GM21447 (cell line): Measurements from ENCODE around the gene MOB3B.

Experiments used
- ATAC-seq: cut with Tn5 transposase; IDR thresholded peaks from one replicate; pipeline ENCODE4 v1.9.1; 2021; ENCODE audit not compliant: unreplicated experiment

MOB3B gene

DNA sequence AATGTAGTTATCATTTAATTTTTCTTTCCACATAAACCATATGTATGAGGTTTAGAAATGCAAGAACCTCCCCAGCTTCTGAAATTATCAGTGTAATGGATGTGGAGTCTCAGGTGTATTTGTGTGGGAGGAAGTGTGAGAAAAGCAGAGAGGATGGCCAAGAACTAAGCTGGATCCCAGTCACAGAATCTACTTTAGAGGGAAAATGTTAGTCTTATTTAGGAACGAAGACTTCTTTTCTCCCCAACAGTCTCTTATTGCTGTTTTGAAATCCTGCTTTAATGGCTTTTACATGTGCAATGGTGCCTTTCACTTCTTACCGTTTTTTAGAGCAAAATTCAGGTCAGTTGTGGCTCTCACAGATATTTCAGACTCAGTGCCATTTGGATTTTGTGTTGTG lies 235.6 kb downstream of the MOB3B start:
- ATAC-seq = no peak

DNA sequence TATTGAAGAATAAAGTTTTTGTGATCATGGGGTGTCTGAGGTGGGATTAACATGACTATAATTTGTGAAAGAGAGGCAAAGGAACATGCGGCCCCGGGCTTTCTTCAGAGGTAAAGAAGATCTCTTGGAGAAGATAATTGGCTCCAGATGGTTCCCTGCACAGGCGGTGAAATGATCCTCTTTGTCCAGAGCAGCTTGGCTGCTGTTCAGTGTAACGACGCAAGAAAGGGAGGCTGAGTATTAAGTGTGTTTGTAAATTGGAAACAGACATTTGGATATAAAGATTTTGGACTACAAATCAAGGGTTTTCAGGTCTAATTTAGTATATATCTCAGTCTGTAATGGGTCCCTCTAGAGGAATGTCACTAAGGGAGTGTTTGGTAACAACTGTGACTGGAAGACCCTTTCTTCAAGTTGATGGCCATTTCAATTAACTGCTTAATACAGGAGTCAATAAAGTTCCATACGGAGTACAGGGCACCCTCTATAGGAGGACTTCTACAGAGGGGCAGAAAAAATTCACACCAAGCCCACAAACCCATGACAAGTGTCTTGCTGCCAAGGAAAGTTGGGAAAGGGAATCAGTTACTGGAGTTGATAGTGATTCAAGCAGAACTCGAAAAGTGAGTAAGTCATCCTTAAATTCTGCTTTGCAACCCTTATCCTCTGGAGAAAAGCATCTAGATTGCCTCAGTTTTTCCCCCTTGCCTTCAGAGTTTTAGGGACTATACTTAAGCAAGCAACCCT lies 236.8 kb downstream of the MOB3B start:
- no peak for ATAC-seq

DNA sequence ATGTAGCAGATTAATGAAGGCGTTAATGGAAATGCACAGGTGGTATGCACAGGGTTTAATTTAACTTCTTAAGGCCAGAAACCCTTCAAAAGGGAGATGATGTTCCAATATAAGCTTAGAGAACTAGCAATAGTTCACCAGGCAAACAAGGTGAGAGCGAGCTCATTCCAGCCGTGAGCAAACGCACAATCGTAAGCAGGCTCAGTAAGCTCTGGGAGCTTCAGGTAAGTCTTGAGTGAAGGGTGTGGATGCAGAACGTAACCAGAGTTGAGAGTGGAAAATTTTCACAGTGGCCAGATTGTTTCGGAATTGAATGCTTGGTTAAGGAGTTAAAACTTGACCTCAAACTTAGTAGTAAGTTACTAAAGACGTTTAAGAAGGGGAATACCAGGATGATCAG lies 238.3 kb downstream of the MOB3B start:
- ATAC-seq = no peak

DNA sequence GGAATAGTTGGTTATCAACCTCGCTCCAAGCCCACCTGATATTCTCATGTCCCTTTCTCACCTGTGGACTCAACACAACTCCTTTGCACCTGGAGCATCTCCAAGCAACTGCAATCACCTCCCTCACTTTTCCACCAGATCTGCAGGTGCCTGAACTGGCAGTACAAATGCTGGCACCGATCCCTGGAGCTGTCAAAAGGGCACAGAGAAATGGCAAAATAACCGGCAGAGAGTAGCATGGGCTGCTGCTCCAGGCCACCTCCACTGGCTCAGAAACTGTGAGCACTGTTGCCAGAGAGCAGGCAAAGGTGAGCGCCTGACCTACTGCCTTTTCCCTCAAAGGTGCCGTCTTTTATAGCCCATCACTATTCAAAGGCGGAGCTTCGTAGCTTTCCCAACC lies 247.3 kb downstream of the MOB3B start:
- no peak for ATAC-seq

DNA sequence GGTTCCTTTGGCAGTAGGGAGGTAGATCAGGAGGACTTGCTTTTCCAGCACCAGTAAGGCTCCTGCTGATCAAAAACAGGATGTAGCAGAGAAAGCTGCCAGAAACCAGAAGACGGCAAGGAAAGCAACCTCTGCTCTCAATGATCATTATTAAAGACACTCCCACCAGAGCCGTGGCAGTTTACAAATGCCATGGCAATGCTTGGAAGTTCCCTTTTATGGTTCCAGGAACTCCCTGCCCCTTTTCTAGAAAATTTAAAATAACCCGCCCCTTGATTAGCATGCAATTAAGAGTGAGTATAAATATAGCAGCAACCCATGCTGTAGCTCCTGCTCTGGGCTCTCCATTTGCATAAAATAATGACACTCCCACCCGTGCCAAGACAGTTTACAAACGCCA lies 248.8 kb downstream of the MOB3B start:
- no peak for ATAC-seq

DNA sequence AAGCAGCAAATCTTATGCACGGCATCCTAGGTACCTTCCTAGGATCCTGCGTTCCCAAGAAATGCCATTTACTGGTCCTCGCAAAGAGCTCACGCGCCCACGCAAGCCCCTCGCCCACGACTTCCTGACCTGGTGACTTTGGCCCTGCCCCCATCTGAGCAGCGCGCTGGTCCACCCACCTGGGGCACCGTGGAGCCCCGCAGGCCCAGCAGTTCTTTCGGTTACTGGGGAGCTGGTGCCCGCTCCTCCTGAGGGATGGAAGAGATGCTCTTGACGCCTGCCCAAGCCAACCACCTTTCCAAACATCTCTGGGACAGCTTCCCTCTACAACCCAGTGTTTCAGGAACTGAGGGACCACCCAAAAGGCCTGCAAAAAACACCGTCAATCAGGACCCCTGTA lies 249.4 kb downstream of the MOB3B start:
- ATAC-seq = no peak

DNA sequence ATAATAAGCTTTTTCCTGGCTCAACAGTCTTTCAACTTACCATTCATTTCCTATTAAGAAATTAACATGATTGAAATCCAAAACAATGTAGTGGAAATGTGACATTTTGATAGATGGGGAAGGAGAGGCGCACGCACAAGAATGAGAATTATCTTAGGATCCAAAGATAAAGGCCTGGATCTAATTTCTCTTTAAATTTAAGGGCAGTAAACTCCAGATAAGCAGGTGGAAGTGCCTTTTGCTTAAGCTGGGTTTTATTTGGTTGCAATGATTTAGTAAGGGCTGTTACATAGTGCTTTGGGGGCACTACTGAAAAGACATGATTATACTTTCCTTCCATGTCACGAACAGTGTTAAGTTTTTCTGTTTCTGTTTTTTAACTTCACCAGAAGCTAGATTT lies 250.0 kb downstream of the MOB3B start:
- ATAC-seq = no peak

DNA sequence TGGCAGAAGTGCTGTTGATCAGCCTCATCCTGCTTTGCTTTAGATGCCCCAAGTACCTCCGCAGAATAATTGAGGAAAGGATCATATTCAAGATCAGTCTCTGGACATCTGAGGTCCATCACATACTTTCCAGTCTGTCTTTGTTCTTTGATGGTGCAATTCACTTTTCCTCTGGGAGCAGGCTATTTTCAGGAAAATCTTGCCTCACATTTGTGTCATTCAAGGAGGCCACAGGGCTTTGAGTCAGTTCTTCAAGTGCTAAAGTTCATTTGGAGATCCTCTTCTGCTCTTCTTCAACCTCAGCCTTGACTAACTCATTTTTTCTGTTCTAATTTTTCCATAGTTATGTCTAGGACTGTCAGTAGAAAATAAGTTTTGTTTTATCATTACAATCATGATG lies 251.2 kb downstream of the MOB3B start:
- no peak for ATAC-seq

DNA sequence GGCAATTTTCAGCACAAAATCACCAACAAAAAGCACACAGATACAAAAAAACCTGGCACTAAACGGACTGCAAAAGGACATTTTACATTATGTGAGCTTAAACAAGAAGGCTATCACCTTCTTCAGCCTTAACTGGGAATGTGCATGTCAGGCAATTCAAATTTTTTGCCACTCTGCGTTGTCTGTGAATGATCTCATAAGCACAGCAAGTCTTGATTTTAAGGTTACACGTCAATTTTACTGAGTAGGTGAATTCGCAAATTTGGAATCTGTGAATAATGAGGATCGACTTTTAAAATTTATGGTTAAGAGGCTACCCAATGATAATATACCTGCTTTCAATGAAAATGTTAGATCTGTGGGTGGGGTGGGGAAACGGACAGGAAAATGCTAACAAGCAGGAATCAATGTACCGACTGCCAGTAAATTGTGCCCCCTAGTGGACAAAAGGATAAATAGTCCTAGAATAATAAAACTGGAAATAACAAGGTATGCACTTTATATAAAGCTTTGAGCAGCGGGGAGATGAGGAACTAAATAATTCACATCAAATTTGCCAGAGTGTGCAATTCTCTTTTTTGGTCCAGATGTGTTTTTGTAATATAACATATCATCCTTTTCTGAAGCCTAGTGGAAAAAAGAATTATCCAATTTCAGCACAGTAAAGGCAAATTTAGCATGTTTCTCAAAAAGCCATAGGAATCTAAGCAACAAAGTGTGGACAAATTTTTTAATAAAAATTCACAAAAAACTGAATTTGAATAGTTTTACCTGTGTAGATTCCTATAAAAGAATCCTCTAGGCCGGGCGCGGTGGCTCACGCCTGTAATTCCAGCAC lies 253.2 kb downstream of the MOB3B start:
- no peak for ATAC-seq
